A673 (cell line): ENCODE data around the gene CFAP43.

Experiments used
- CTCF ChIP-seq: fragments of 300-800, 200-600 bp; sonication (generic); conservative IDR thresholded peaks from 2 replicates; pipeline ENCODE4 v1.5.1; 2017; ENCODE audit warnings: low read depth, mild to moderate bottlenecking, antibody characterized with exemption, low read length, moderate library complexity, mixed read lengths
- EZH2 ChIP-seq: fragments of 200-600 bp; sonication (generic); IDR thresholded peaks from 2 replicates; pipeline ENCODE4 v1.6.1; 2017; ENCODE audit warnings: borderline replicate concordance, low read depth, mild to moderate bottlenecking, mixed read lengths, antibody characterized with exemption, low read length; ENCODE audit not compliant: poor library complexity, severe bottlenecking

- TF ChIP-seq CTCF, result no peak
- no peak for TF ChIP-seq EZH2
Measured at GRCh38 chr10:104230490-104230889, 1.7 kb downstream of the CFAP43 start.
